GM23338 (cell line): ENCODE results near the gene ULK4. TPM values are rescaled to one million over a fixed set of nuclear protein-coding genes. Genes with fewer than 3 reads are reported as not detected.

ENCODE experiments used
- ATAC-seq: fragments of 200-7000 bp; cut with Tn5 transposase; 3 replicates; pipeline ENCODE4 v1.9.1; 2020
- DNase-seq: peaks from one replicate; pipeline ENCODE4 v3.0.0-alpha.2; 2015; ENCODE audit warnings: low spot score
- H2AFZ ChIP-seq: fragments of 200-600 bp; sonication (generic); 2 replicates; pipeline ENCODE4 v1.8.0; 2016; ENCODE audit warnings: antibody characterized with exemption, mild to moderate bottlenecking, moderate library complexity
- H3F3A ChIP-seq: fragments of 200-600 bp; sonication (generic); replicated peaks from 2 replicates; pipeline ENCODE4 v1.8.0; 2017; ENCODE audit warnings: antibody characterized with exemption, mixed run types, low read depth
- H3K27ac ChIP-seq: fragments of 200-600 bp; sonication (generic); 2 replicates; pipeline ENCODE4 v1.6.1; 2016; ENCODE audit warnings: low read depth
- H3K27me3 ChIP-seq: fragments of 200-600 bp; sonication (generic); 2 replicates; pipeline ENCODE4 v1.8.0; 2016; ENCODE audit warnings: mild to moderate bottlenecking, mixed run types, moderate library complexity; ENCODE audit not compliant: insufficient read depth
- H3K36me3 ChIP-seq: fragments of 200-600 bp; sonication (generic); 2 replicates; pipeline ENCODE4 v1.8.0; 2016; ENCODE audit warnings: mild to moderate bottlenecking; ENCODE audit not compliant: insufficient read depth
- H3K4me1 ChIP-seq: fragments of 200-600 bp; sonication (generic); 2 replicates; pipeline ENCODE4 v1.8.0; 2016; ENCODE audit warnings: mild to moderate bottlenecking, moderate library complexity; ENCODE audit not compliant: insufficient read depth
- H3K4me2 ChIP-seq: fragments of 200-600 bp; sonication (generic); 2 replicates; pipeline ENCODE4 v1.7.1; 2017; ENCODE audit warnings: mixed run types
- H3K4me3 ChIP-seq: fragments of 200-600 bp; sonication (generic); 2 replicates; pipeline ENCODE4 v1.6.1; 2016; ENCODE audit warnings: mixed run types
- H3K79me2 ChIP-seq: fragments of 200-600 bp; sonication (generic); replicated peaks from 2 replicates; pipeline ENCODE4 v1.8.0; 2017; ENCODE audit warnings: mild to moderate bottlenecking; ENCODE audit not compliant: insufficient read depth
- H3K9me2 ChIP-seq: fragments of 200-600 bp; sonication (generic); 2 replicates; pipeline ENCODE4 v1.8.0; 2017; ENCODE audit not compliant: insufficient read depth
- H4K20me1 ChIP-seq: fragments of 200-600 bp; sonication (generic); replicated peaks from 2 replicates; pipeline ENCODE4 v1.8.0; 2017; ENCODE audit warnings: mild to moderate bottlenecking; ENCODE audit not compliant: insufficient read depth
- H3K27ac Mint-ChIP-seq: 2 replicates; pipeline ENCODE4 v1.8.0; 2020; ENCODE audit warnings: inconsistent platforms, mild to moderate bottlenecking, moderate library complexity, mixed read lengths
- H3K27me3 Mint-ChIP-seq: 3 replicates; pipeline ENCODE4 v1.8.0; 2022; ENCODE audit warnings: low read depth, mild to moderate bottlenecking, moderate library complexity, mixed read lengths, inconsistent platforms; ENCODE audit not compliant: insufficient read depth, poor library complexity
- H3K36me3 Mint-ChIP-seq: 3 replicates; pipeline ENCODE4 v1.8.0; 2021; ENCODE audit warnings: low read depth, mild to moderate bottlenecking, inconsistent platforms, moderate library complexity, mixed read lengths
- H3K4me1 Mint-ChIP-seq: 3 replicates; pipeline ENCODE4 v1.8.0; 2020; ENCODE audit warnings: mild to moderate bottlenecking, inconsistent platforms, mixed read lengths
- H3K4me3 Mint-ChIP-seq: 3 replicates; pipeline ENCODE4 v1.8.0; 2021; ENCODE audit warnings: moderate library complexity, mild to moderate bottlenecking, inconsistent platforms, mixed read lengths
- H3K9me3 Mint-ChIP-seq: 3 replicates; pipeline ENCODE4 v1.8.0; 2020; ENCODE audit warnings: moderate library complexity, mild to moderate bottlenecking, inconsistent platforms, mixed read lengths
- CTCF ChIP-seq, 2 experiments: fragments of 200-600 bp in 1 of 2; sonication (generic) in 1 of 2; conservative IDR thresholded peaks; 2 replicates each; pipeline versions ENCODE4 v1.5.1 to v1.6.1; 2016 to 2017; ENCODE audit warnings: antibody characterized with exemption in 2 of 2, low read depth in 2 of 2, mild to moderate bottlenecking in 2 of 2, moderate library complexity in 1 of 2
- JUNB ChIP-seq: IDR thresholded peaks from one replicate; pipeline ENCODE4 v1.6.1; 2016; ENCODE audit warnings: antibody characterized with exemption; ENCODE audit not compliant: unreplicated experiment
- POLR2AphosphoS5 ChIP-seq: IDR thresholded peaks from 2 replicates; pipeline ENCODE4 v1.6.1; 2016; ENCODE audit warnings: antibody characterized with exemption, low read depth
- STAT1 ChIP-seq: IDR thresholded peaks from one replicate; pipeline ENCODE4 v1.6.1; 2016; ENCODE audit warnings: antibody characterized with exemption; ENCODE audit not compliant: unreplicated experiment
- ZNF114 ChIP-seq: fragments of 250-450 bp; sonication (Bioruptor Pico); IDR thresholded peaks from 2 replicates; pipeline ENCODE4 v1.5.0; 2020; ENCODE audit warnings: mild to moderate bottlenecking, moderate library complexity
- ZNF462 ChIP-seq: fragments of 250-450 bp; sonication (Bioruptor Pico); IDR thresholded peaks from 2 replicates; pipeline ENCODE4 v1.5.0; 2020; ENCODE audit warnings: mild to moderate bottlenecking, moderate library complexity
- polyA plus RNA-seq: library from polyadenylated mRNA; unstranded; fragments of >200 nt; fragmentation: Nextera tagmentation; extraction: Ambion mirVana; gene quantifications from 2 replicates; pipeline ENCODE4 v1.2.1, GENCODE V29; 2016
- total RNA-seq: library from RNA; depleted of rRNA; stranded (reverse); fragments of >200 nt; shearing (Covaris generic); gene quantifications from 2 replicates; pipeline ENCODE4 v1.2.3, GENCODE V29; 2014

ULK4 gene
- total and polyA plus RNA-seq, 2 experiments from 2014 or later, result 20.8 to 41.4 TPM

GRCh38 chr3:41241161-41241560 is 720.7 kb downstream of the ULK4 start:
- H3K27ac ChIP-seq, result no peak overlapping the region
- Mint-ChIP-seq H3K36me3 (peaks cover 63% of the 10 kb centered on the region), H3K4me3 (no peak overlapping the region), H3K4me1 (peaks cover 4% of the 10 kb centered on the region; the same call in 2 of the 3 replicates), H3K27ac (no peak overlapping the region), H3K27me3 (peaks cover 8% of the 10 kb centered on the region), H3K9me3 (no peaks in the 10 kb centered on the region; the same call in 2 of the 3 replicates)
- H3K4me3 ChIP-seq, result no peak overlapping the region
- H3K9me2 ChIP-seq, result no peaks in the 10 kb centered on the region
- H3K79me2 ChIP-seq, result no peaks in the 10 kb centered on the region; the same call in 1 of the 2 replicates
- no peaks in the 10 kb centered on the region for H3K27me3 ChIP-seq
- no peak overlapping the region for H2AFZ ChIP-seq
- no peak overlapping the region for H3K4me2 ChIP-seq
- DNase-seq, result no peak
- ATAC-seq, result no peak
- H3F3A ChIP-seq, result no peaks in the 10 kb centered on the region
- H3K4me1 ChIP-seq, result peaks cover 3% of the 10 kb centered on the region; the same call in 1 of the 2 replicates
- TF ChIP-seq ZNF114 (CRISPR knock-in tag), result no peak
- TF ChIP-seq POLR2AphosphoS5, result no peak
- TF ChIP-seq JUNB, result no peak
- TF ChIP-seq CTCF (conservative IDR thresholded peaks at IDR 0.05; ENCODE audit: low read depth in 2 of 2), result no peak
- TF ChIP-seq STAT1, result no peak
- TF ChIP-seq ZNF462, result no peak
- H3K36me3 ChIP-seq, result peaks cover 32% of the 10 kb centered on the region
- no peaks in the 10 kb centered on the region; the same call in 1 of the 2 replicates for H4K20me1 ChIP-seq
